Esophagus muscularis mucosa (tissue), 4 donors: Measurements from ENCODE around the gene TUBE1. TPM values are rescaled to one million over a fixed set of nuclear protein-coding genes. Genes with fewer than 3 reads are reported as not detected.
A peak's percentile ranks its signal among the peaks of the same experiment; 100 is the strongest.

ENCODE experiments used
- DNase-seq: peaks from one replicate; pipeline ENCODE4 v3.0.0-alpha.2; 2017; ENCODE audit errors: extremely low spot score
- H3K27ac ChIP-seq, 4 donors: fragments of 200-600 bp; sonication (generic); replicated peaks in 1 of 4; 1 replicate in 3 of 4; 2 replicates in 1 of 4; pipeline ENCODE4 v1.5.1; 2016 to 2019; ENCODE audit warnings: mild to moderate bottlenecking in 1 of 4
- H3K27me3 ChIP-seq, 4 donors: fragments of 200-600 bp; sonication (generic); one replicate each; pipeline versions ENCODE4 v1.5.1 to v1.6.0; 2016 to 2019
- H3K36me3 ChIP-seq, 4 donors: fragments of 200-600 bp; sonication (generic); one replicate each; pipeline ENCODE4 v1.5.1; 2016 to 2019
- H3K4me1 ChIP-seq, 4 donors: fragments of 200-600 bp; sonication (generic); one replicate each; pipeline ENCODE4 v1.5.1; 2016 to 2019
- H3K4me3 ChIP-seq, 4 donors: fragments of 200-600 bp; sonication (generic); 1 replicate in 2 of 4; 2 replicates in 2 of 4; pipeline ENCODE4 v1.5.1; 2016 to 2019; ENCODE audit warnings: mild to moderate bottlenecking in 4 of 4, moderate library complexity in 1 of 4
- H3K9me3 ChIP-seq, 4 donors: fragments of 200-600 bp; sonication (generic); 1 replicate in 3 of 4; 2 replicates in 1 of 4; pipeline ENCODE4 v1.5.1; 2016 to 2019
- CTCF ChIP-seq, 3 experiments: fragments of 200-600 bp in 2 of 3; fragments of 450-650 bp in 1 of 3; sonication (generic) in 2 of 3; IDR thresholded peaks; one replicate each; pipeline ENCODE4 v1.5.1; 2017 to 2019; ENCODE audit warnings: antibody characterized with exemption in 3 of 3, mild to moderate bottlenecking in 2 of 3, moderate library complexity in 1 of 3
- EP300 ChIP-seq: sonication (generic); formaldehyde crosslinking; IDR thresholded peaks from one replicate; pipeline ENCODE4 v1.6.1; 2017; ENCODE audit warnings: antibody characterized with exemption
- POLR2A ChIP-seq: fragments of 450-650 bp; IDR thresholded peaks from one replicate; pipeline ENCODE4 v1.6.1; 2017; ENCODE audit warnings: antibody characterized with exemption, moderate library complexity, mild to moderate bottlenecking, low read depth
- POLR2AphosphoS5 ChIP-seq, 2 donors: sonication (generic); formaldehyde crosslinking; IDR thresholded peaks; one replicate each; pipeline ENCODE4 v1.6.1; 2017; ENCODE audit warnings: antibody characterized with exemption in 2 of 2
- WGBS: methylation state at CpG from one replicate; pipeline ENCODE4 v1.1.5; 2018; 5-methylcytosine and 5-hydroxymethylcytosine counted together
- intact Hi-C: fragments of 100-400 bp; cut with DNase I; formaldehyde crosslinking; loops from one replicate; pipeline ENCODE4 v1.15.1; 2023
- total RNA-seq, 4 donors: library from RNA; depleted of rRNA; stranded (reverse); fragments of >200 nt; gene quantifications; one replicate each; pipeline versions ENCODE4 v1.1.0 to v1.2.1, GENCODE V29; 2016

Gene TUBE1
- total RNA-seq: 10 to 100 TPM; 15.6 to 35.3 (median 20.3) TPM

GRCh38 chr6:112087136-112087911, at the start of gene TUBE1, which contains the start of gene FAM229B:
Gene TUBE1 (minus strand): TSS chr6:112087482. CDS start chr6:112087434, 48 bp downstream.
Gene FAM229B (plus strand): TSS chr6:112087591. CDS start chr6:112099284, 11,693 bp downstream.
- Histone ChIP-seq H3K9me3 (no peaks in the 10 kb centered on the region), H3K36me3 (peaks cover 0 to 21% (median 7%) of the 10 kb centered on the region in 4 donors), H3K27me3 (no peaks in the 10 kb centered on the region), H3K27ac (peak within 1 kb of the TSS; percentile 84 to 91 (median 88)), H3K4me3 (peak within 1 kb of the TSS; percentile 79 to 89 (median 82)), H3K4me1 (peaks cover 8 to 22% (median 15%) of the 10 kb centered on the region in 4 donors)
- intact Hi-C loops: loop anchor here (10.0 kb wide), 2 partner anchors 227 to 287 kb away; no protein-coding TSS in a partner anchor
- peak; percentile 37 for TF ChIP-seq POLR2A
- no peak for TF ChIP-seq EP300
- peak; percentile 96 to 97 for TF ChIP-seq POLR2AphosphoS5 (IDR thresholded peaks at IDR 0.05)
- peak in 2 of 3 experiments; percentile 12 to 17 for TF ChIP-seq CTCF (IDR thresholded peaks at IDR 0.05)
- DNase-seq: peak; percentile 97
- WGBS: under 1% methylated on average over 25 of the region's 60 CpGs

- Histone ChIP-seq H3K9me3 (no peaks in the 10 kb centered on the region), H3K4me1 (peaks cover 0 to 5% (median 0%) of the 10 kb centered on the region in 4 donors), H3K27me3 (no peaks in the 10 kb centered on the region), H3K27ac (peak overlapping the region in 2 of 4 donors; percentile 15 to 58), H3K36me3 (peaks cover 81 to 100% (median 94%) of the 10 kb centered on the region in 4 donors), H3K4me3 (no peak overlapping the region)
- no peak for DNase-seq
- TF ChIP-seq EP300 (no peak), POLR2AphosphoS5 (IDR thresholded peaks at IDR 0.05) (no peak), POLR2A (no peak), CTCF (IDR thresholded peaks at IDR 0.05) (no peak)
- intact Hi-C loops: no loop called here
- 78% methylated on average over 3 of the region's 3 CpGs for WGBS
These were observed 43.6 kb upstream of the TUBE1 start for GRCh38 chr6:112130878-112131277.

GRCh38 chr6:112128208-112128607, 40.9 kb upstream of the TUBE1 start:
- no peak for DNase-seq
- Histone ChIP-seq H3K36me3 (peaks cover 76 to 100% (median 91%) of the 10 kb centered on the region in 4 donors), H3K27me3 (no peaks in the 10 kb centered on the region), H3K4me1 (peaks cover 0 to 5% (median 0%) of the 10 kb centered on the region in 4 donors), H3K9me3 (no peaks in the 10 kb centered on the region), H3K4me3 (no peak overlapping the region), H3K27ac (no peak overlapping the region)
- no peak for TF ChIP-seq POLR2AphosphoS5 (IDR thresholded peaks at IDR 0.05)
- TF ChIP-seq EP300: no peak
- no peak for TF ChIP-seq CTCF (IDR thresholded peaks at IDR 0.05)
- TF ChIP-seq POLR2A: no peak
- 83% methylated on average over 5 of the region's 5 CpGs for WGBS
- intact Hi-C loops: no loop called here

GRCh38 chr6:112123982-112124381, 36.7 kb upstream of the TUBE1 start:
- H3K4me3 ChIP-seq: no peak overlapping the region
- no peaks in the 10 kb centered on the region for H3K4me1 ChIP-seq
- DNase-seq: no peak
- peaks cover 85 to 99% (median 89%) of the 10 kb centered on the region in 4 donors for H3K36me3 ChIP-seq
- no peaks in the 10 kb centered on the region for H3K9me3 ChIP-seq
- intact Hi-C loops: no loop called here
- TF ChIP-seq CTCF (IDR thresholded peaks at IDR 0.05): no peak
- no peak for TF ChIP-seq POLR2A
- no peak for TF ChIP-seq EP300
- TF ChIP-seq POLR2AphosphoS5 (IDR thresholded peaks at IDR 0.05): no peak
- WGBS: 88% methylated on average over 1 of the region's 1 CpG
- H3K27ac ChIP-seq: peak overlapping the region in 1 of 4 donors; percentile 1
- H3K27me3 ChIP-seq: no peaks in the 10 kb centered on the region
